ENCODE measurements around the gene FAIM2.
"Not testable (repeated sequence)": the region's sequence is repeated elsewhere in the genome, so short reads cannot be mapped to it uniquely, and the experiment has no call there.

Gene FAIM2

DNA sequence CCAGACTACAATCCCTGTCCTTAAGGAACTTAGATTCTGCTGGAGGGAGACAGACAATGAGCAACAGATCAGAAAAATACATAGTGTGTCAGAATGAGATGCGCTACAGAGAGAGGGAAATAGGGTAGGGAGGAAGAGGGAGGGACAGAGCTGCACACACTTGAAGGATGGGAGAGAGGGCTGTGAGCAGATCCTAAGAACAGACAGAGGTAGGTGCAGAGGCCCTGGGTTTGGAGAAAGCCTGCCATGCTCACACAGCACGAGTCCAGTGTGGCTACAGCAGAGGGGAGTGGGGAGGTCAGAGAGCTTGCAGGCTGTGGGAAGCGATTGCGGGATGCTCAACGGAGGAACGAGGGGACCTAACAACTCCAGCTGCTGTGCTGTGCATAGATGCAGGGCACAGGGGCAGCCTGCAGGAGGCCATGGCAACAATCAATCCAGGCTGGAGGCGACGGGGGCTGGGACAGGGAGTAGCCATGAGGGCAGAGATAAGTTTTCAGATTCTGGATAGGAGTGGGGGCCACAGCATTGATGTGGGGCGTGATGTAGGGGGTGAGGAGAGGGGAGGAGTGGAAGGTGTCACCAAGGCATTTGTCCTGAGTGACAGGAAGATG lies 20.7 kb downstream of the FAIM2 start:
- FAIRE-seq = no peak

GRCh38 chr12:49882248-49882850 lies 21.4 kb downstream of the FAIM2 start:
- FAIRE-seq (no peak), DNase-seq (ENCODE audit: extremely low spot score, insufficient read length, low read depth) (no peak)

More for the DNA sequence above, 20.7 kb downstream of the FAIM2 start:
- no peak for DNase-seq (ENCODE audit: extremely low spot score, insufficient read length, low read depth)

DNA sequence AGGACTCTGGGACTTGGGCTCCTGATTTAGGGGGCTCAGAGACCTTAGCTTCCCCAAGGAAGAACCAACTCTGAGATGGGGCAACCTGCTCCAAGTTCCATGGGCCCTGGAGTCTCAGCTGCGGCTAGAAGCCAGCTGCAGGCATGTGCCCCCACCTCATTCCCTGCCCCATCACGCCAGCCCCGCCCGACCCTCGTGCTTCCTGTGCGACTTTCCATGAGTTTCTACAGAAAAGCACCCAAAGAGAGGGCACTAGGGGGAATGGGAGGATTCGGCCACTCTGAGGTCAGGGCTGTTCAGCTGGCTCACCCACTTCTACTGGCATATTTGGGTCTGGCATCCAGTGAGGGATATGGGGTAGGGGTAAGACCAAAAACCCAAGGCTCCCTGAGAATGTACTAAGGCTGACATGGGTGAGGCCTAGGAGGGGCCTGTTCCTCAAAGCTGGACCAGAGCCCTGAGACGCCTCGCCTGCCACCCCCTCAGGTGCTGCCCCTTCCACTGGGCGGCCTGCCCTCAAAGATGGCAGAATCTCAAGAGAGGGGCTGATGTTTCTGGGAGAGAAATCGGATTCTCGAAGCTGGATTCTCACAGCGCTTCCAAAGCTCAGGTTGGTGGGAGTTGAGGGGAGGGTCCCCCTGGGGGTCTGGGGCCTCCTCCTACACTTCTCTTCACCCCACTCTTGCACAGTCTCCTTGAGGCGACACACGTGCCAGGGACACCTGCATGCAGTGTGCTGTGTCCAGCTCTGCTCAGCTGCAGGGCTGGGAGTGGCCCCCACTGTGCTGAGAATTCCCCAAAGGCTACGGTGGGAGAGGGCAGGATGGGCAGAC lies 22.1 kb downstream of the FAIM2 start:
- DNase-seq (ENCODE audit: extremely low spot score, insufficient read length, low read depth) = no peak

GRCh38 chr12:49880756-49881414 lies 22.8 kb downstream of the FAIM2 start:
- FAIRE-seq (no peak), DNase-seq (ENCODE audit: extremely low spot score, insufficient read length, low read depth) (no peak)

More for the DNA sequence above, 22.1 kb downstream of the FAIM2 start:
- no peak for FAIRE-seq

DNA sequence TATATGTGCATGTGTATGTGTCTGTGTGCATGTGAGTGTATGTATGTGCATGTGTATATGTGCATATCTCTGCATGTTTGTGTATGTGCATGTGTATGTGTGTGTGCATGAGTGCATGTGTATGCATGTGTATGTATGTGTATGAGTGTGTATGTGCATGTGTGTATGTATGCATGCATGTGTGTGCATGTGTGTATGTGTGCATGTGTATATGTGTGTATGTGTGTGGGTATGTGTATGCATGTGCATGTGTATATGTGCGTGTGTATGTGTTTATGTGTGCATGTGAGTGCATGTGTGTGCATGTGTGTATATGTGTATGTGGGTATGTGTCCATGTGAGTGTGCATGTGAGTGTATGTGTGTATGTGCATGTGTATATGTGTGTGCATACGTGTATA lies 24.6 kb downstream of the FAIM2 start:
- DNase-seq (ENCODE audit: extremely low spot score, insufficient read length, low read depth); FAIRE-seq: not testable (repeated sequence)

DNA sequence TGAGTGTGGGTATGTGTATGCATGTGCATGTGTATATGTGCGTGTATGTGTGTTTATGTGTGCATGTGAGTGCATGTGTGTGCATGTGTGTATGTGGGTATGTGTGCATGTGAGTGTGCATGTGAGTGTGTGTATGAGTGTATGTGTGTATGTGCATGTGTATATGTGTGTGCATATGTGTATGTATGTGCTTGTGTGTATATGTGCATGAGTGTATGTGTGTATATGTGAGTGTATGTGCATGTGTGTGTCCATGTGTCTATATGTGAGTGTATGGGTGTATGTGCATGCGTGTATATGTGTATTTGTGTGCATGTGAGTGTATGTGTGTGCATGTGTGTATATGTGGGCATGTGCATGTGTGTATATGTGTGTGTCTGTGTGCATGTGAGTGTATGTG lies 25.7 kb downstream of the FAIM2 start:
- DNase-seq (ENCODE audit: extremely low spot score, insufficient read length, low read depth) (no peak), FAIRE-seq (no peak)

DNA sequence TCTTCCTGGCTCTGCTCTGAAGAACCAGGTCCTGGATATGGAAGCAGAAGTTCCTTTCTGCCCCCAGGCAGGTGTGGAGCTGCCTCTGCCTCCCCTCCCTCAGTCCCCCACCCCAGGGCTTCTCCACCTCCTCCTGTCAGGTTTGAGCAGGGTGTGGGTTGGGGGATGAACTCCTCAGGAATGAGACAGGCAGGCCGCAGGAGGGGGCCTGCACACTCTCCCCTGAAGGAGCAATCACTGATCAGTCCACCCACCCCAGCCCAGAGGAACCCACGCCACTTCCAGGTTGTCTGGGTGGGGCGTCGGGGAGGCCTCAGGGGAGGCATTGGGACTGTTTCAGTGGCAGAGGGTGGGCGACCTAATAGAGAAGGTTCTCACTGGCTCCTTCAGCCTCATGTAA lies 26.6 kb downstream of the FAIM2 start:
- DNase-seq (ENCODE audit: extremely low spot score, insufficient read length, low read depth) (no peak), FAIRE-seq (no peak)

DNA sequence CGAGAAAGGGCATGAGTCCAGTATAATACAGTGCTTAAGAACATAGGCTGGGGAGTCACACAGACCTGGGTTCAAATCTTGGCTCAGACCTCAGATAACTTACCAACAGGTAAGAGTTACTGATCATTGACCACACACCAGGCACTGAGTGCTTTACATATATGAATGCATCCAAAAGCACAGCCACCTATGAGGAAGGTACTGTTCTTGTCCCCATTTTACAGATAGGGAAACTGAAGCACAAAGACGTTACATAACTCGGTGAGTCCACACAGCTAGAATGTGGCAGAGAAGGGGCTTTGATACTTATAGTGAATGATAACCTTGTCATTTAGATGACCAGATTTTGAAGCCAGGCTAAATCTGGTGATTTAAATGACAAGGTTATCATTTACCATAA lies 27.6 kb downstream of the FAIM2 start:
- no peak for DNase-seq (ENCODE audit: extremely low spot score, insufficient read length, low read depth)
- no peak for FAIRE-seq

GRCh38 chr12:49875115-49875720 lies 28.5 kb downstream of the FAIM2 start:
- DNase-seq (ENCODE audit: extremely low spot score, insufficient read length, low read depth) (no peak), FAIRE-seq (no peak)

GRCh38 chr12:49874142-49874897 lies 29.4 kb downstream of the FAIM2 start:
- FAIRE-seq = no peak
- no peak for DNase-seq (ENCODE audit: extremely low spot score, insufficient read length, low read depth)

DNA sequence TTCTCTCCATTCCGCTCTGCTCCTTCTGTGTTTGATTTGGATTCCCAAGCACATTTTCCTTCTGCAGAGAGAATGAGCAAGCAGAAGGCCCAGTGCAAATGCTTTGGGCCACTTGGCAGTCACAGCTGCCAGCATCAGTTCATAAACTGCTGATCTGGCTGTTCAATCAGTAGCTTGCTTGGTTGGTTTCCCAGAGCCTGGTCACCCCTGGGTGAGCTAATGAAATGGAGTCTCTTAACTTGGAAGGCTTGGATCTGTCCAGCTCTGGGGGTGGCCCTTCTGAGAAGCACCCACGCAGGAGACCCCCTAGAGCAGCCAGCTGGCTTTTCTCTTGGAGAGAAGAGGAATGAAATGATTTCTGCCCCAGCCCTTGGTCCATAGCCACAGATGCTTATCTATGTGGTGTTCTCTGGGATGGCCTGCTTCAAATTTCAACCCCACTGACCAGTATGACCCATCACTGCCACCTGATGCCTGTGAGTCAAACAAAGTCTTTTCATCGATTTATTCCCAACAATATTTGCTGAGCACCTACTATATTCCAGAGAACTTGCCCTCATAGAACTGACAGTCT lies 30.3 kb downstream of the FAIM2 start:
- FAIRE-seq (no peak), DNase-seq (ENCODE audit: extremely low spot score, insufficient read length, low read depth) (no peak)

GRCh38 chr12:49872781-49873181 lies 30.9 kb downstream of the FAIM2 start:
- DNase-seq (ENCODE audit: extremely low spot score, insufficient read length, low read depth) (no peak), FAIRE-seq (no peak)

DNA sequence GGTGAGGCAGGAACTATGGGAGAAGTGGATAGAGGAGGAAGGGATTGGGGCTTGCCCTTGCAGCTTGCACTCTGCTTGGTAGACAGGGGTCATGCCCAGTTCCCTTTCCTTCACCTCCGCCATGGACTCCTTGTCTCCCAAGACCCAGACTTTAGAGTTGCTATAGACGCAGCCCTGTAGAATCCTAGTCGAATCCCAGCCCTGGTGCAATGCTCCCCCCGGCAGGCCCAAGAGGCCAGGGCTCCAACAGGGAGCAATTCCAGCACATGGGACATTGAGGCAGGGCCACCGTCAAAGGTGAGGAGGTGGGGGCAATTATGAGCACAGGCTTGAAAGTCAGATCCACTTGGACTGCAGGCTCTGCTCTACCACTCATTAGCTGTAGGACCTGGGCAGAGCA lies 31.3 kb downstream of the FAIM2 start:
- no peak for DNase-seq (ENCODE audit: extremely low spot score, insufficient read length, low read depth)
- FAIRE-seq = no peak

GRCh38 chr12:49871811-49872251 lies 31.9 kb downstream of the FAIM2 start:
- DNase-seq (ENCODE audit: extremely low spot score, insufficient read length, low read depth); FAIRE-seq: not testable (repeated sequence)

GRCh38 chr12:49871263-49871561 lies 32.5 kb downstream of the FAIM2 start:
- FAIRE-seq = no peak
- no peak for DNase-seq (ENCODE audit: extremely low spot score, insufficient read length, low read depth)

DNA sequence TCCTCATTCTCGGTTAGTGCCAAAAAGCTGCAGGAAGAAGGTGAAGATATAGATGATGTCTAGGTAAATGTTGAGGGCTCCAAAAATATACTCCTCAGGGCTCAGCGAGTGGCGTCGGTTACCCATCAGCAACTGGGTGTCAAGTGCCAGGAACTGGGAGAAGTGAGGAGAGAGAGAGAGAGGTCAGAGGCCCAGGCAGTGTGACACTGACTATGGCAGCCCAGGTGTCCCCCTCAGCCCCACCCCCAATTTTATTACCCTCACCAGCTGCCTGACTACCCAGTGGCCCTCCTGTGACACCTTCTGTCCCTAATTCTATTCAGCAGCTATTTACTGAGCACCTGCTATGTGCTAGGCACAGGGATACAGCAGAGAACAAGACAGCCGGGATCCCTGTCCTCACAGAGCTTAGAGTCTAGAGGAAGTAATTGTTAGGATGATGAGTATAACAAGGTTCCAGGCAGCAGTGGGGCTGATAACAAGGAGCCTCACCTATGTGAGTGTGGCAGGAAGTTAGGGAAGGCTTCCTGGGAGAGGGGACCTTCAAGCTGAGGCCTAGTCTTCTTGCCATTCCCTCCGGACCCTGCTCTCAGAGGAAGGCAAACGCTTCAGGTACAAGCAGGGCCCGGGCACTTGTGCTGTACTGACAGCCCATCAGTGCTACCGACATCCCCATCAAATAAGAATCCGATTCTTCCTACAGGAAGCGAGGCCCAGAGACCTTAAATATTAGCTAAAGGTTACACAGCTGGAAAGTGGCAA lies 33.0 kb downstream of the FAIM2 start:
- DNase-seq (ENCODE audit: extremely low spot score, insufficient read length, low read depth) (no peak), FAIRE-seq (no peak)

DNA sequence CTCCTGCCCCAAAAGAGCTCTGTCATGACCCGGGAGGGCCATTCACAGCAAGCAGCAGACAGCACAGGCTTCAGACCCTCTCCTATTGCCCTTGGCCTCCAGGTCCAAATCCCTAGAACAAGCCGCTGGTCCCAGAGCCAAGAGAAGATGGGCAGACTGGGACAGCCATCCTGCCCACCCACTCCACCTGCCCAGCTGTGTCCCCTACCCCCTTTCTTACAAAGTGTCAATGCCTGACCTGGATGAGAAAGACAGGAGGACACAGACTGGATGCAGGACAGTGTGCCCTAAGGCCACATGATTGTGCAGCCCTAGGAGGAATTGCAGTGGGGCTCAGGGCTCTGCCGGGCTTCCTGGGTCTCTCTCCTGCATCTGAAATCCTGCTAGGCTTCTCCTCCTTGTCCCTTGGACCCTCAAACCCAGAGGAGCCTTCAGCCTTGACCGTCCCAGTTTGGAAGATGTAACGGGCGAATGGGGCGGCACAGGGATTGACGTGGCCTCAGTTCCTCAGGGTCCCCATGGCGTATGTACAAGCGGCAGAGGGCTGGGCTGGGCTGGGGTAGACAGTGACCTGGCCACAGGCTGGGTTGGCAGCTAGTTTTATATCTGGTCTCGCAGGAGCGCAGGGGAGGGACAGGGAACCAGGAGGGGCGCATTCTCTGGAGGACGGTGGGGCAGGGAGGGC lies 33.7 kb downstream of the FAIM2 start:
- no peak for FAIRE-seq
- no peak for DNase-seq (ENCODE audit: extremely low spot score, insufficient read length, low read depth)
